ENCODE data around the gene INTU. TPM values are rescaled to one million over a fixed set of nuclear protein-coding genes. Genes with fewer than 3 reads are reported as not detected.

INTU gene
- total and polyA plus RNA-seq, 12 donors: 2.5 to 12.5 (median 5.0) TPM

- no peak for DNase-seq
- TF ChIP-seq CTCF (IDR thresholded peaks at IDR 0.05) (no peak), POLR2A (IDR thresholded peaks at IDR 0.05) (no peak)
- Histone ChIP-seq H3K4me3 (no peak overlapping the region), H3K36me3 (replicated peaks in 1 of 2) (no peaks in the 10 kb centered on the region), H3K27me3 (no peaks in the 10 kb centered on the region), H3K4me1 (replicated peaks in 1 of 2) (peaks cover 0 to 9% of the 10 kb centered on the region in 2 donors), H3K27ac (no peak overlapping the region), H3K9me3 (replicated peaks in 1 of 3) (no peaks in the 10 kb centered on the region)
- 48 to 71% (median 59%) methylated on average over 3 of the region's 3 CpGs for WGBS, 4 donors
- intact Hi-C loops (cut with DNase I): no loop called here
These were observed 3.4 kb upstream of the INTU start for GRCh38 chr4:127629371-127629770.

GRCh38 chr4:127630152-127630551 is 2.6 kb upstream of the INTU start:
- Histone ChIP-seq H3K4me3 (no peak overlapping the region), H3K36me3 (replicated peaks in 1 of 2) (no peaks in the 10 kb centered on the region), H3K27ac (no peak overlapping the region), H3K27me3 (no peaks in the 10 kb centered on the region), H3K4me1 (replicated peaks in 1 of 2) (peaks cover 0 to 9% of the 10 kb centered on the region in 2 donors), H3K9me3 (replicated peaks in 1 of 3) (no peaks in the 10 kb centered on the region)
- no peak for TF ChIP-seq POLR2A (IDR thresholded peaks at IDR 0.05)
- TF ChIP-seq CTCF (IDR thresholded peaks at IDR 0.05): no peak
- DNase-seq: no peak
- intact Hi-C loops (cut with DNase I): no loop called here
- WGBS, 4 donors: 63 to 76% (median 66%) methylated on average over 5 of the region's 5 CpGs

GRCh38 chr4:127631420-127631819 is 1.3 kb upstream of the INTU start:
- intact Hi-C loops (cut with DNase I): no loop called here
- H3K27me3 ChIP-seq: no peaks in the 10 kb centered on the region
- peaks cover 0 to 9% of the 10 kb centered on the region in 2 donors for H3K4me1 ChIP-seq (replicated peaks in 1 of 2)
- H3K36me3 ChIP-seq (replicated peaks in 1 of 2): no peaks in the 10 kb centered on the region
- no peak for TF ChIP-seq CTCF (IDR thresholded peaks at IDR 0.05)
- TF ChIP-seq POLR2A (IDR thresholded peaks at IDR 0.05): no peak
- no peak for DNase-seq
- H3K4me3 ChIP-seq: no peak overlapping the region
- 17 to 26% (median 19%) methylated on average over 2 of the region's 2 CpGs for WGBS, 4 donors
- H3K27ac ChIP-seq: no peak overlapping the region
- H3K9me3 ChIP-seq (replicated peaks in 1 of 3): no peaks in the 10 kb centered on the region

GRCh38 chr4:127634181-127634580 is 1.4 kb downstream of the INTU start:
- Histone ChIP-seq H3K27ac (no peak overlapping the region), H3K9me3 (replicated peaks in 1 of 3) (no peaks in the 10 kb centered on the region), H3K27me3 (no peaks in the 10 kb centered on the region), H3K36me3 (replicated peaks in 1 of 2) (no peaks in the 10 kb centered on the region), H3K4me3 (no peak overlapping the region), H3K4me1 (replicated peaks in 1 of 2) (peaks cover 0 to 9% of the 10 kb centered on the region in 2 donors)
- 87 to 94% (median 91%) methylated on average over 3 of the region's 3 CpGs for WGBS, 4 donors
- intact Hi-C loops (cut with DNase I): no loop called here
- TF ChIP-seq POLR2A (IDR thresholded peaks at IDR 0.05) (no peak), CTCF (IDR thresholded peaks at IDR 0.05) (no peak)
- DNase-seq: no peak

All from adrenal gland (tissue), 12 donors.